ENCODE results near the gene AOC2. TPM values are rescaled to one million over a fixed set of nuclear protein-coding genes. Genes with fewer than 3 reads are reported as not detected.
A peak's percentile ranks its signal among the peaks of the same experiment; 100 is the strongest.

The AOC2 gene
- total and polyA plus RNA-seq, 2 of the 13 experiments (the other 11 are each of a cell fraction or from before 2014, with no cell fraction given), result 1.2 to 3.3 TPM

DNA sequence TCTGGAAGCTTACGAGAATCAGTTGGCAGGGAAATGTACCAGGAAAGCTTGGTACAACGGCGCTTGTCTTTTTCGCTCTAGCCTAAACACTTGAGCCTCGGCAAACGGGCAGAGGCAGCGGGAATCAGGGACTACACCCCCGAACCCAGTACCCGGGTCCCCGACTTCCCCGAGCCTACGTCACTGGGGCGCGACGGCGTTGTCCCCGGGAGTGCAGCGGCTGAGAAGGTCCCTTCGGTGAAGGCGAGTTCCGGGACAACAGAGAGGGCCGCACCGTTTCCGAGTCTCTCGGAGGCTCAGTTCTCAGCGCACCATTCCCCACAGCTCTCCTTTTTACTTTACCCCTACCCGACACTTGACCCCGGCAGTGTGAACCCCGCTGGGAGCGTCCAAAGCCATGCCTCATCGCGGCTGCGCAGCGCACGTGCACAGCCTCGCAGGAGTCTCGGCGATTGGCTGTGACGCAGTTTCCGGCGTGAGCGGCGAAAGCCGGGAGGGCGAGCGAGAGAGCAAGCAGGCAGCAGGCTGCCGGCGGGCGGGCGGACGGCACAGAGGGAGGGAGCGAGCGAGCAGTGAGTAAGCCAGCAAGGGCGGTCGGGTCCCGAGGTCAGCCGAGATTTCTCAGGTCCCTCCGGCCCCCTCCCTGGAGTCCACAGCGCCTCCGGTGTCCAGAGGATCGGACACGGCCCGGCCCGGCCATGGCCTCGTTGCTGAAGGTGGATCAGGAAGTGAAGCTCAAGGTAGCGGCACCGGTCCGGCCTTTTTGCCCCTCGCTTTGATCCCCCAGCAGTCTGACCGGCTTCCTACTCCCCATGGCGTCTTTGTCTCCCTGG, 11.2 kb upstream of the AOC2 start, which contains the start of gene PSME3 (continued):
- TF ChIP-seq, protein P1, sequence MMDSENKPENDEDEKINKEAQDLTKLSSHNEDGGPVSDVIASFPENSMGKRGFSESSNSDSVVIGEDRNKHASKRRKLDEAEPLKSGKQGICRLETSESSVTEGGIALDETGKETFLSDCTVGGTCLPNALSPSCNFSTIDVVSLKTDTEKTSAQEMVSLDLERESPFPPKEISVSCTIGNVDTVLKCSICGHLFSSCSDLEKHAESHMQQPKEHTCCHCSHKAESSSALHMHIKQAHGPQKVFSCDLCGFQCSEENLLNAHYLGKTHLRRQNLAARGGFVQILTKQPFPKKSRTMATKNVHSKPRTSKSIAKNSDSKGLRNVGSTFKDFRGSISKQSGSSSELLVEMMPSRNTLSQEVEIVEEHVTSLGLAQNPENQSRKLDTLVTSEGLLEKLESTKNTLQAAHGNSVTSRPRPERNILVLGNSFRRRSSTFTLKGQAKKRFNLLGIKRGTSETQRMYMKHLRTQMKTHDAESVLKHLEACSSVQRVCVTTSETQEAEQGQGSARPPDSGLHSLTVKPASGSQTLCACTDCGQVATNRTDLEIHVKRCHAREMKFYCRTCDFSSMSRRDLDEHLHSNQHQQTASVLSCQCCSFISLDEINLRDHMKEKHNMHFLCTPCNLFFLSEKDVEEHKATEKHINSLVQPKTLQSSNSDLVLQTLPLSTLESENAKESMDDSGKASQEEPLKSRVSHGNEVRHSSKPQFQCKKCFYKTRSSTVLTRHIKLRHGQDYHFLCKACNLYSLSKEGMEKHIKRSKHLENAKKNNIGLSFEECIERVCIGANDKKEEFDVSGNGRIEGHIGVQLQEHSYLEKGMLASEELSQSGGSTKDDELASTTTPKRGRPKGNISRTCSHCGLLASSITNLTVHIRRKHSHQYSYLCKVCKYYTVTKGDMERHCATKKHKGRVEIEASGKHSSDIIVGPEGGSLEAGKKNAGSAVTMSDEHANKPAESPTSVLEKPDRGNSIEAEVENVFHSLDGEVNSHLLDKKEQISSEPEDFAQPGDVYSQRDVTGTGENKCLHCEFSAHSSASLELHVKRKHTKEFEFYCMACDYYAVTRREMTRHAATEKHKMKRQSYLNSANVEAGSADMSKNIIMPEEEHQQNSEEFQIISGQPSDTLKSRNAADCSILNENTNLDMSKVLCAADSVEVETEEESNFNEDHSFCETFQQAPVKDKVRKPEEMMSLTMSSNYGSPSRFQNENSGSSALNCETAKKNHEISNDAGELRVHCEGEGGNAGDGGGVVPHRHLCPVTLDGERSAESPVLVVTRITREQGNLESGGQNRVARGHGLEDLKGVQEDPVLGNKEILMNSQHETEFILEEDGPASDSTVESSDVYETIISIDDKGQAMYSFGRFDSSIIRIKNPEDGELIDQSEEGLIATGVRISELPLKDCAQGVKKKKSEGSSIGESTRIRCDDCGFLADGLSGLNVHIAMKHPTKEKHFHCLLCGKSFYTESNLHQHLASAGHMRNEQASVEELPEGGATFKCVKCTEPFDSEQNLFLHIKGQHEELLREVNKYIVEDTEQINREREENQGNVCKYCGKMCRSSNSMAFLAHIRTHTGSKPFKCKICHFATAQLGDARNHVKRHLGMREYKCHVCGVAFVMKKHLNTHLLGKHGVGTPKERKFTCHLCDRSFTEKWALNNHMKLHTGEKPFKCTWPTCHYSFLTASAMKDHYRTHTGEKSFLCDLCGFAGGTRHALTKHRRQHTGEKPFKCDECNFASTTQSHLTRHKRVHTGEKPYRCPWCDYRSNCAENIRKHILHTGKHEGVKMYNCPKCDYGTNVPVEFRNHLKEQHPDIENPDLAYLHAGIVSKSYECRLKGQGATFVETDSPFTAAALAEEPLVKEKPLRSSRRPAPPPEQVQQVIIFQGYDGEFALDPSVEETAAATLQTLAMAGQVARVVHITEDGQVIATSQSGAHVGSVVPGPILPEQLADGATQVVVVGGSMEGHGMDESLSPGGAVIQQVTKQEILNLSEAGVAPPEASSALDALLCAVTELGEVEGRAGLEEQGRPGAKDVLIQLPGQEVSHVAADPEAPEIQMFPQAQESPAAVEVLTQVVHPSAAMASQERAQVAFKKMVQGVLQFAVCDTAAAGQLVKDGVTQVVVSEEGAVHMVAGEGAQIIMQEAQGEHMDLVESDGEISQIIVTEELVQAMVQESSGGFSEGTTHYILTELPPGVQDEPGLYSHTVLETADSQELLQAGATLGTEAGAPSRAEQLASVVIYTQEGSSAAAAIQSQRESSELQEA (CRISPR knock-in tag; IDR thresholded peaks at IDR 0.05; ENCODE audit: not compliant biosample characterization), result peak; percentile 33
- peak; percentile 29; the same call in 1 of the 2 replicates for TF ChIP-seq MYNN (CRISPR knock-in tag; IDR thresholded peaks at IDR 0.05; ENCODE audit: low read depth)
- peak; percentile 83 for TF ChIP-seq ZNF256 (CRISPR knock-in tag; conservative IDR thresholded peaks at IDR 0.05)
- TF ChIP-seq, protein P2, sequence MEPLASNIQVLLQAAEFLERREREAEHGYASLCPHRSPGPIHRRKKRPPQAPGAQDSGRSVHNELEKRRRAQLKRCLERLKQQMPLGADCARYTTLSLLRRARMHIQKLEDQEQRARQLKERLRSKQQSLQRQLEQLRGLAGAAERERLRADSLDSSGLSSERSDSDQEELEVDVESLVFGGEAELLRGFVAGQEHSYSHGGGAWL (CRISPR knock-in tag; IDR thresholded peaks at IDR 0.05), result peak; percentile 99
- peak; percentile 99 for TF ChIP-seq GABPB1 (CRISPR knock-in tag; IDR thresholded peaks at IDR 0.05)
- TF ChIP-seq RCOR2 (CRISPR knock-in tag; IDR thresholded peaks at IDR 0.05), result 0 out of 2 replicates have a peak, but pooled peaks have one; percentile 44
- no peak; the same call in 1 of the 2 replicates for TF ChIP-seq ZNF567 (CRISPR knock-in tag; IDR thresholded peaks at IDR 0.05; ENCODE audit: borderline replicate concordance)
- peak; percentile 94 for TF ChIP-seq ZNF709 (CRISPR knock-in tag; IDR thresholded peaks at IDR 0.05)
- TF ChIP-seq SRF (IDR thresholded peaks at IDR 0.05; ENCODE audit: low read depth, low read length), result peak; percentile 70; the same call in 1 of the 2 replicates
- TF ChIP-seq ONECUT2 (CRISPR knock-in tag; IDR thresholded peaks at IDR 0.05), result no peak
- TF ChIP-seq ZNF788 (CRISPR knock-in tag; IDR thresholded peaks at IDR 0.05; ENCODE audit: borderline replicate concordance), result no peak; the same call in 1 of the 2 replicates
- TF ChIP-seq GZF1 (CRISPR knock-in tag; IDR thresholded peaks at IDR 0.05), result peak; percentile 73; the same call in 1 of the 2 replicates
- TF ChIP-seq, protein P3, sequence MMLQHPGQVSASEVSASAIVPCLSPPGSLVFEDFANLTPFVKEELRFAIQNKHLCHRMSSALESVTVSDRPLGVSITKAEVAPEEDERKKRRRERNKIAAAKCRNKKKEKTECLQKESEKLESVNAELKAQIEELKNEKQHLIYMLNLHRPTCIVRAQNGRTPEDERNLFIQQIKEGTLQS (CRISPR knock-in tag; IDR thresholded peaks at IDR 0.05), result 0 out of 2 replicates have a peak, but pooled peaks have one; percentile 11
- no peak for TF ChIP-seq CC2D1A (CRISPR knock-in tag; IDR thresholded peaks at IDR 0.05)
- TF ChIP-seq ZNF589 (CRISPR knock-in tag; conservative IDR thresholded peaks at IDR 0.05), result 0 out of 2 replicates have a peak, but pooled peaks have one; percentile 77
- peak; percentile 66 for TF ChIP-seq ZNF263 (CRISPR knock-in tag; IDR thresholded peaks at IDR 0.05)
- no peak for TF ChIP-seq GPBP1L1 (CRISPR knock-in tag; IDR thresholded peaks at IDR 0.05)
- TF ChIP-seq POLR2AphosphoS2 (IDR thresholded peaks at IDR 0.05; ENCODE audit: low read depth, low read length), result no peak
- peak; percentile 74 for TF ChIP-seq NFYC (CRISPR knock-in tag; IDR thresholded peaks at IDR 0.05)
- peak; percentile 80; the same call in 1 of the 2 replicates for TF ChIP-seq KLF9 (CRISPR knock-in tag; IDR thresholded peaks at IDR 0.05; ENCODE audit: low read depth)

All from HepG2 (cell line).